BJ (cell line): ENCODE data around the gene SNRK. TPM values are rescaled to one million over a fixed set of nuclear protein-coding genes. Genes with fewer than 3 reads are reported as not detected.

ENCODE experiments used
- CTCF ChIA-PET: fragments of 350-600 bp; formaldehyde crosslinking; extraction: SDS; loops from one replicate; lab custom pipeline; 2021; ENCODE audit warnings: antibody characterized with exemption, inconsistent platforms; lab: Yijun Ruan, JAX
- POLR2A ChIA-PET: fragments of 300-600 bp; sonication (Branson Sonifier 250); formaldehyde crosslinking; extraction: SDS; loops from one replicate; lab custom pipeline; 2021; ENCODE audit warnings: antibody characterized with exemption; lab: Charles Lee
- DNase-seq: peaks from one replicate; pipeline ENCODE4 v3.0.0-alpha.2; 2011; ENCODE audit warnings: low read depth
- H3K27me3 ChIP-seq: 2 replicates; pipeline ENCODE4 v1.6.0; 2011; ENCODE audit warnings: low read length; ENCODE audit not compliant: control insufficient read depth, insufficient read depth
- H3K36me3 ChIP-seq: 2 replicates; pipeline ENCODE4 v1.5.1; 2011; ENCODE audit warnings: low read length; ENCODE audit not compliant: control insufficient read depth, insufficient read depth
- H3K4me3 ChIP-seq: 2 replicates; pipeline ENCODE4 v1.5.1; 2011; ENCODE audit warnings: low read depth, mild to moderate bottlenecking, control low read depth, low read length
- polyA plus RNA-seq: library from polyadenylated mRNA; depleted of rRNA; stranded (reverse); fragments of >200 nt; gene quantifications from 2 replicates; pipeline ENCODE4 v1.2.3, GENCODE V29; 2011; rRNA removed
- TF ChIP-seq, protein P1 (sequence below): IDR thresholded peaks from 2 replicates; pipeline ENCODE4 v1.5.1; 2011; ENCODE audit warnings: low read depth, mild to moderate bottlenecking, control low read depth, inconsistent platforms, low read length, moderate library complexity; ENCODE audit not compliant: insufficient read depth

Gene SNRK
- polyA plus RNA-seq, 1 experiment = 11.5 TPM

DNA sequence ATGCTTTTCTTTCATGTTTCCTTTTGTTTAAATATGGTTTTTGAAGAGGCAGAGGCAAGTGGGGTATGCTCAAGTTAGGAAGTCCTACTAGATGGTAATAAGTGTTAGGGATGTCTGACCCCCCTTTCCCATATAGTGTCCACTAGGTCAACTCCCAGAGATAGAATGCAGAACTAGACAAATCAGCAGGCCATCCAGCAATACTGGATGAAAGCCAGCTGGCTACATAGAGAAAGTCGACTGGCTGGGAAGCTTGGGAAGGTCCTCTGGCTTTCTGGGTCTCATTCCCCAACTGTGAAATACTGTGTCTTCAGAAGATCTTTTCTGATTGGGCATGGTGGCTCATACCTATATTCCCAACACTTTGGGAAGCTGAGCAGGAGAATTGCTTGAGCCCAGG is 113.8 kb downstream of the SNRK start:
- TF ChIP-seq, protein P1, sequence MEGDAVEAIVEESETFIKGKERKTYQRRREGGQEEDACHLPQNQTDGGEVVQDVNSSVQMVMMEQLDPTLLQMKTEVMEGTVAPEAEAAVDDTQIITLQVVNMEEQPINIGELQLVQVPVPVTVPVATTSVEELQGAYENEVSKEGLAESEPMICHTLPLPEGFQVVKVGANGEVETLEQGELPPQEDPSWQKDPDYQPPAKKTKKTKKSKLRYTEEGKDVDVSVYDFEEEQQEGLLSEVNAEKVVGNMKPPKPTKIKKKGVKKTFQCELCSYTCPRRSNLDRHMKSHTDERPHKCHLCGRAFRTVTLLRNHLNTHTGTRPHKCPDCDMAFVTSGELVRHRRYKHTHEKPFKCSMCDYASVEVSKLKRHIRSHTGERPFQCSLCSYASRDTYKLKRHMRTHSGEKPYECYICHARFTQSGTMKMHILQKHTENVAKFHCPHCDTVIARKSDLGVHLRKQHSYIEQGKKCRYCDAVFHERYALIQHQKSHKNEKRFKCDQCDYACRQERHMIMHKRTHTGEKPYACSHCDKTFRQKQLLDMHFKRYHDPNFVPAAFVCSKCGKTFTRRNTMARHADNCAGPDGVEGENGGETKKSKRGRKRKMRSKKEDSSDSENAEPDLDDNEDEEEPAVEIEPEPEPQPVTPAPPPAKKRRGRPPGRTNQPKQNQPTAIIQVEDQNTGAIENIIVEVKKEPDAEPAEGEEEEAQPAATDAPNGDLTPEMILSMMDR = no peak
- POLR2A ChIA-PET = no interaction called here
- no peak for DNase-seq
- H3K36me3 ChIP-seq = no peaks in the 10 kb centered on the region
- no peaks in the 10 kb centered on the region for H3K27me3 ChIP-seq
- CTCF ChIA-PET = interaction anchor here (1.5 kb wide), 1 partner anchor 20 kb away, joined by 3 read pairs; no protein-coding TSS in a partner anchor
- no peak overlapping the region for H3K4me3 ChIP-seq

Other genes starting within 250 kb of the SNRK start
- gene POMGNT2, start 180.5 kb upstream of the SNRK start, polyA plus RNA-seq = 10.4 and 20.0 TPM in 2 replicates